Inflammatory macrophage treated with lipopolysaccharide for 1 hour (primary cell): ENCODE measurements around the gene SEPTIN2.
"Not testable (repeated sequence)": the region's sequence is repeated elsewhere in the genome, so short reads cannot be mapped to it uniquely, and the experiment has no call there.

ENCODE experiments used
- DNase-seq, 2 donors: peaks; one replicate each; pipeline ENCODE4 v3.0.0-alpha.2; 2020 to 2022

The SEPTIN2 gene

DNA sequence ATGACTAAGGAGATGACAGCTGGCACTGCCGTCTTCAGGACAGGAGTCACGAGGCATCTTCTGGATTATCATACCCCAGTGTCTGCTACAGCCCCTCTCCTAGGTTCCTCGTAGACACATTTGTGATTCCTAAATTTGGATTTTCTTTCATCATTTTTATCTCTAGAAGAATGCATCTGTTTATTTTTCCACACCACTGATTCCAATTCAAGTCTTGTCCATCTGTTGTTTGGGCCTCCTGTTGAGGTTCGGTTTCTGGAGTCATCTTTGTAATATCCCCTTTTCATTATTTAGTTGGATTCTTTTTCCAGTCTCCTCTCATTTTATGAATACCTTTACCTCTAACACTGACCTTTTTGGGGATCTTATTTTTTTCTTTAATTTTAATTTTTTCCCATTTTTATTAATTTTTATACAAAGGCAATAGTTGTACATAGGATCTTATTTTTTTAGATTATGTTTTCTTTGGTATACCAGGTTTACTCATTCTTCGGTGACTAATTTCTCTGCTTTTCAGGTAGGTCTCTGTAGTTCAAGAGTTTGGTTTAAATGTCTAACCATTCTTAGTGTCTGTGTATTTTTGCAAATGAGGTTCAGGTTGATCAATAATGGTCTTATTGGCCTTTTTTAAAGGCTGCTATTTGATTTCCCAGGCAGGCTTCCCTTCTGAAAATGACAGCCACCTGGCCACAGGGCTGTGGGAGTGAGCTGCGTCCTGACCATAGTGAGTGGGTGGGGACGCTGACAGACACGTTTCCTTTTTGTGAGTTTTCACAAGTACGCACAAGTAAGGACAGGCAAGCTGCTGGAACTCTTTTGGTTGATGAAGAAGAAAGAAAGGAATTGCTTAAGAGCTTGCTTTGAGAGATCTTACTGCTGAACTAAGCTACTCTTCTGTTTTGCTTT is 74.8 kb downstream of the SEPTIN2 start:
- no peak for DNase-seq

GRCh38 chr2:241391892-241392665 is 76.4 kb downstream of the SEPTIN2 start:
- no peak for DNase-seq

GRCh38 chr2:241392753-241393152 is 77.0 kb downstream of the SEPTIN2 start:
- not testable (repeated sequence) for DNase-seq

DNA sequence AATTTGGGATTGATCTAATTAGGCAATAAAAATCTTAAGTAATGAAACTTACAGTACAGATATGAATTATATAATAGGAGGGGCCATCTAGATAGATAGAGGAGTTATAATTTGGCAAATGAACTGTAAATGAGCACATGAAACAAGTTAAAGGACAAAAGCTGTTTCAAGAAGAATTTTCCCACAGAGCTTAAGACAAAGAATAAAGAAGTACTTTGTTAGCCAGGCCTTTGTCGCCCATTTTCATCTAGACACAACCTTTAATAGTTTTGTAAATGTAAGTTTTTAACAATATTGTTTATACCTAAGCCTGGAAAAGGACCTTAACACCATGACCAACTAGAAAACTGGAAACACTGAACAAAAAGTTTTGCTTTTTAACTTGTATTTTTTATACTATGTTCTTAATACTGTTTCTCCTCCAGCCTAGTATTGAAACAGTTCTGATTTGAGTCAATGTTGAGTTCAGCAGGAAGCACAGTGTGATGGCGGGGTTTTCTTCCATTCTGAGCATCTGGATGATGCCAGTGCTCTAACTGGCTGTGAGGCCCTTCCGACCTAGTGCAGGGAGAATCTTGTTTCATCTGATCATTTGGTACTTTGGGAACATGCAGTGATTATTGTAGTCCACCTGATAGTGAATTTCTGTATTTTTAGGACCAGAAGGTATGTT is 77.9 kb downstream of the SEPTIN2 start:
- DNase-seq = no peak

- DNase-seq = not testable (repeated sequence)
These were observed 81.1 kb downstream of the SEPTIN2 start for GRCh38 chr2:241396809-241397208.

- DNase-seq = no peak
These were observed 84.5 kb downstream of the SEPTIN2 start for GRCh38 chr2:241399941-241400922.
